SK-N-MC (cell line): ENCODE data around the gene GNPAT.

ENCODE experiments used
- EZH2 ChIP-seq: fragments of 200-600 bp; sonication (generic); IDR thresholded peaks from one replicate; pipeline ENCODE4 v1.6.1; 2017; ENCODE audit warnings: antibody characterized with exemption
- FOXP2 ChIP-seq: optimal IDR thresholded peaks from 2 replicates; pipeline ENCODE3; 2011; ENCODE audit warnings: mild to moderate bottlenecking, moderate library complexity; ENCODE audit not compliant: insufficient read depth; ENCODE audit errors: extremely low read length, control extremely low read depth

GRCh38 chr1:231201375-231201978 lies 39.5 kb upstream of the GNPAT start:
- no peak for TF ChIP-seq EZH2
- no peak for TF ChIP-seq FOXP2
